Rectal smooth muscle tissue (tissue), 1 donor: ENCODE results near the gene DIS3L.
"Not testable (repeated sequence)": the region's sequence is repeated elsewhere in the genome, so short reads cannot be mapped to it uniquely, and the experiment has no call there.

Source experiments
- H3K27ac ChIP-seq: one replicate; pipeline ENCODE4 v1.7.0; 2013; ENCODE audit warnings: low read depth, low read length, inconsistent platforms
- H3K27me3 ChIP-seq: one replicate; pipeline ENCODE4 v1.7.0; 2013; ENCODE audit warnings: low read length; ENCODE audit not compliant: control insufficient read depth, insufficient read depth
- H3K36me3 ChIP-seq: one replicate; pipeline ENCODE4 v1.7.0; 2013; ENCODE audit warnings: low read length; ENCODE audit not compliant: control insufficient read depth, insufficient read depth
- H3K4me1 ChIP-seq: one replicate; pipeline ENCODE4 v1.7.0; 2013; ENCODE audit warnings: low read length; ENCODE audit not compliant: control insufficient read depth, insufficient read depth
- H3K4me3 ChIP-seq: one replicate; pipeline ENCODE4 v1.7.0; 2013; ENCODE audit warnings: low read length
- H3K9ac ChIP-seq: one replicate; pipeline ENCODE4 v1.7.0; 2013; ENCODE audit warnings: low read length

Gene DIS3L

DNA sequence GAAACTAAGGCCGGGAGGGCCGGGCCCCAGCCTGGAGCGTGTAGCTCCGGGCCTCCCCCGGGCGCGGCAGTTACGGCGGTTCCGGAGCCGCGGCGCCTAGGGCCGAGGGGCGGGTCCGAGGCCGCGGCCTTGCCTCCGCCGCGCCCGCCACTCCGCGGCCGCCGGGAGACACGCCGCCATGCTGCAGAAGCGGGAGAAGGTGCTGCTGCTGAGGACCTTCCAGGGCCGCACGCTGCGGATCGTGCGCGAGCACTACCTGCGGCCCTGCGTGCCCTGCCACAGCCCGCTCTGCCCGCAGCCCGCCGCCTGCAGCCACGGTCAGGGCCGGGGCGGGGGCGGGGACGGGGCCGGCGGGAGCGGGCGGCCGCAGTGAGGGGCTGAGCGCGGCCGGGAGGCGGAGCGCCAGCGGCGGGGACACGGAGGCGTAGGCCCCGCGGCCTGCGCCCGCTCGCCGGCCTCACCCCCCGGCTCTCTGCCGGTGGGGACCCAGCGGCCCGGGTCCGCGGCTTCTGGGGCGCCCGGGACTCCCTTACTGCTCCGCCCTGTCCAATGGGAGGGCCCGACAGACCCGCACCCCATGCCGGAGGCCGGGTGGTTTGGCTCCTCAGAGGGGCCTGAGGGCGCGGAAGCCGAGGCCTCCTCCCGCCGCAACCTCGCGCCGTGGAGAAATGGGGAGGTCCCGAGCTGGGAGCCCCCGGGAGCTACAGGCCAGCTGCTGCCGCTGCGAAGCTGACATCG is at the start of gene DIS3L:
Gene DIS3L, plus strand, starts transcription at position 150 of the 738 bp plus-strand sequence. Its CDS starts 29 bp downstream, at position 179.
- H3K36me3 ChIP-seq, result no peaks in the 10 kb centered on the region
- peaks cover 15% of the 10 kb centered on the region for H3K4me1 ChIP-seq
- H3K27ac ChIP-seq, result peak within 1 kb of the TSS; percentile 90
- H3K27me3 ChIP-seq, result no peaks in the 10 kb centered on the region
- H3K4me3 ChIP-seq, result peak within 1 kb of the TSS; percentile 74
- H3K9ac ChIP-seq, result peak within 1 kb of the TSS; percentile 80

DNA sequence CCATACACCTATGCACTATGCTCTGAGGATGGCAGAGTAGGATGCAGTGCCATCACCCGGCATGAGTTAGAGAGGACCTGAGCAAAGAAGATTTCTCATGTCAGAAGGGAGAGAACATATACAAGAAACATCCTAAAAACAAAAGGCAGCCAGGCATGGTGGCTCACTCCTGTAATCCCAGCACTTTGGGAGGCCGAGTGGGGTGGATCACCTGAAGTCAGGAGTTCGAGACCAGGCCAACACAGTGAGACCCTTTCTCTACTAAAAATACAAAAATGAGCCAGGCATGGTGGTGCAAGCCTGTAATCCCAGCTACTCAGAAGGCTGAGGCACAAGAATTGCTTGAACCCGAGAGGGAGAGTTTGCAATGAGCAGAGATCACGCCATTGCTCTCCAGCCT is 47.5 kb upstream of the DIS3L start:
- H3K27ac ChIP-seq, H3K27me3 ChIP-seq, H3K36me3 ChIP-seq, H3K9ac ChIP-seq, H3K4me3 ChIP-seq, H3K4me1 ChIP-seq: not testable (repeated sequence)

DNA sequence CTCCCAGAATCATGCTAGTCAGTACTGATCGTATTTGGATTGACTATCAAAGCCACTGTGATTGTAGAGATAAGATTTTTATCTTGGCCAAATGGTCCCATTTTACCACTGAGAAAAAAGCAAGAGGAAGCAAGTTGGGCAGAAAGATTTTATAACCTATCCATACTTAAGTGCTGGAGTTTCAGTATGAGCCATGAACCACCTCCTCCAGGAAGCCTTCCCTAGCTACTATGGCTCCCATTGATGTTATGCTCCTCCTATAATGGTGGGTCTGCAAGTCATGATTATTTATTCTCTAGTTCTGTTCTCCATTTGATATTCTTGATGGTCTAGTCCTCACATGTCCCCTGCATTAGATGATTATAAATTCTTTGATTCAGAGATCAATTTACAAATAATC is 46.4 kb upstream of the DIS3L start:
- Histone ChIP-seq H3K4me3 (no peak overlapping the region), H3K4me1 (no peaks in the 10 kb centered on the region), H3K9ac (no peak overlapping the region), H3K27me3 (peaks cover 10% of the 10 kb centered on the region), H3K36me3 (no peaks in the 10 kb centered on the region), H3K27ac (no peak overlapping the region)

DNA sequence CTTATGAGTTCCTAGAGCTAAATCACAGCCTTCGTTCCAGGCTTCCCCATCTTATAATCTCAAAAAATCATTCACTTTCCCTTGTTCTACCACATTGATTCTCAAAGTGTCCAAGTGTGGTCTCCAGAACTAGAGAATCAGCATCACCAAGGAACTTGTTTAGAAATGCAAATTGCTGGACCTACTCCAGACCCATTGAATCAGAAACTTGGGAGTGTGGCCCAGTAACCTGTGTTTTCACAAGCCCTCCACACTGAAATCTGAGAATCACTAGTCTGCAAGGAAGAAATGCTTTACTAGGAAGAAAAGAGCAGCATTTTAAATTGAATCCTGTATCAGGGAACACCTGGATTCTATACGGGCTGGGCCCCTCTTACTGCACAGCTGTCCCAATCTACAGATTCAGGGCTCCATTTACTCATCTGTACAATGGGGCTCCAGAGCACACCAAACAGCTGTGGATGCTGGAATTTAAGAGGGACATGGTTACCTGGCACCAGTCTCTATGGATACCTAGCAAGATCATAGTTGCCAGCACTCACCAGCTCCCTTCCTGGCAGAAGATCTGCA is 43.7 kb upstream of the DIS3L start:
- H3K9ac ChIP-seq, result no peak overlapping the region
- H3K36me3 ChIP-seq, result no peaks in the 10 kb centered on the region
- no peaks in the 10 kb centered on the region for H3K4me1 ChIP-seq
- peaks cover 23% of the 10 kb centered on the region for H3K27me3 ChIP-seq
- H3K4me3 ChIP-seq, result no peak overlapping the region
- no peak overlapping the region for H3K27ac ChIP-seq

DNA sequence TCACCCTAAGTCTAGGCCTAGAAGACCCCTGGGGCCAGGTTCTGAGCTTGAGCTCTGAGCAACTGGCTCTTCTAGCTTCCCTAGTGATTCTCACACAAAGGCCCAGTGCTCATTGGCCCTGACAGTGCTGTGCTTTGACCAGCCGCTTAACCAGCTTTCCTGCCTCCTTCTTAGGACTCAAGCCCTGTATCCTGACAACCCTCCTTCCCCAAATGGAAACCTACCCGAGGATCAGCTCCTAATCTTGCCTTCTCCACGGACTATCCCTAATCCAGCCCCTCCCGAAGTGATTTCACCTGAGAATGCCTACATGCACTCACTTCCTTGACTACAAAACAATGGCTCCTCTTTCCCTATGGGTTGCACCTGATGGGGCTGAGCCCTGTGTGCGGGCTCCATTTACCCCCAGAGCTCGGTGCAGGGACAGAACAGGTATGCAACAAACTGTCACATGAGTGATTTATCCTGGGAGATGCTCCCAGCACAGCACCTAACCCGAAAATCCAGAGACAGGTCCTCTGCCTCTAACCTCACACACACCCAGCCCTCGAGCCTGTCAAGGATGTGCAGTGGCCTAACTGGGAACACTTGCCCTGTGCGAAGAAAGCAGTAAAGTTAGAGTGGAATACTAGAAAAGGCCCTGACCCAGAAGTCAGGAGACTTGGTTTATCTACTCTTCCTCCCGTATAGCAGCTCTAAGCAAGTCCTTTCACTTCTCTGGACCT is 42.1 kb upstream of the DIS3L start:
- Histone ChIP-seq H3K4me3 (no peak overlapping the region), H3K9ac (no peak overlapping the region), H3K27me3 (peaks cover 34% of the 10 kb centered on the region)

DNA sequence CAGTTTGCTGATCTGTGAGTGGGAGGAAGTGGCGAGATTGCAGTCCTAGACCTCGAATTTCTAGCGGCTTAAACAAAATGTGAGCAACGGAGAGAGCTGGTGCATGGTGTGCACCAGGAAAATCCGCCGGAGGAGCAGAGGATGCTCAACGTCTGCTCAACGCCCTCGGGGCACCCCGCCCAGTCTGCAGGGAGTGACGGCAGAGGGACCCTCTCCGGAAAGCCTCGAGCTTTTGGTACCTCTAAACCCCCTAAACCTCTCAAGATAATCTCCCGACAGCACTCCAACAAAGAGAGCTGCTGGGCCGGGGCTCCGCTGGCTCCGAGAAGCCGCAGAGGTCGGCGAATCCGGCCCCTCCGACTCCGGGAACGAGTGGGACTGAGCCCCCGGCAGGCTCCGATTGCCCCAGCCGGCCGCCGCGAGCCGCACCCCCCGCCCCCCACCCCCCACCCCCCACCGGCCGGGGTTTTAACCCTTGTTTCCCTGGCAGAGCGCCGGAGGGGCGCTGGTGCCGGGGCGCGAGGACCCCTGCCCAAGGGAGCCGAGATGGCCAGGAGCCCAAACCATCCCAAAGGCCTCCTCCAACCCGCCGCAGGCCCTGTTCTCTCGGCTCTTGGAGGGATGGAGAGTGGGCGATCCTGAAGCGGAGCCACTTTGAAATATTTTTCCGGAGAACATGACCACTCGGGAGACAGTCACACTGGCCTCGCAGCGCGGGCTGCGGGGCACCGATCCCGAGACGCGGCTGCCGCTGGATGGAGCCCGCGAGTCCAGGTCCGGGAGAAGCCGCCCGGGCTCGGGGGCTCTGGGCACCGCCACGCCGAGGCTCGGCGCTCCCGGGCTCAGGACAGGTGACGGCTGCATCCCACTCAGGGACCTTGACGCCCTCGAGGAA is 41.3 kb upstream of the DIS3L start:
- Histone ChIP-seq H3K36me3 (no peaks in the 10 kb centered on the region), H3K27ac (no peak overlapping the region), H3K4me1 (no peaks in the 10 kb centered on the region), H3K9ac (no peak overlapping the region), H3K27me3 (peaks cover 32% of the 10 kb centered on the region), H3K4me3 (peak overlapping the region; percentile 78)

More for the DNA sequence above, 42.1 kb upstream of the DIS3L start:
- Histone ChIP-seq H3K4me1 (no peaks in the 10 kb centered on the region), H3K36me3 (no peaks in the 10 kb centered on the region), H3K27ac (no peak overlapping the region)

DNA sequence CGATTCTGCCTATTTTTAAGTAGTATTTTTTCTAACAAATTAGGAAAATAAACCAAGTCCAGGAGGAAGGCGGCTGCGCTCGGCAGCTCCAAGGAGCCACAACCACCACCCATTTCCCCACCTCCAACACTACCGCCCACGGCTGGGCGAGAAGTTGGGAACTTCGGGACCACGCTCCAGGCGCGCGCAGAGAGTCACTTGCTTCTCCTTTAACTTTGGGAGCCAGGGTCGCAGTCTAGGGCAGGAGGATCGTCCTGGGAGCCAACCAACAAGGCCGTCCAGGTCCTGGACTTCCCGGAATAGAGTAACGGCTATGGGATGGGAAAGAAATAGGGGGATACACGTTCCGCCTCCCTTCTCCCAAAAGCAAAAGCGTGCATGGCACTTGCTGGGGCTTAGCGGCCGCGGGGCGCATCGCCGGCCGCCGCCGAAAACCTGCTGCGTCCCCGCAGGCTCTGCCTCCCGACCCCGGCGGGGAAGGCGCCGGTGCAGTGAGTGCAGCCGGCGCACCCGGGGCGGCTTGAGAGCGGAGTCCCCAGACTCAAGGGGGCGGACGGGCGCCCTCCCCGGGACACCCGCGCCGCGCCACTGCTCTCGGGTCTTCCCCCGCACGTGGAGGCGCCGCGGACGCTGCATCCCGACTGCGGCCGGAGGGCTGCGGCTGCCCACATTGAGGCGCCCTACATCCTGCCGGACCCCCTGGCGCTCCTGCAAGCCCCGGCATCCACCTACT is 40.5 kb upstream of the DIS3L start:
- peaks cover 32% of the 10 kb centered on the region for H3K27me3 ChIP-seq
- peak overlapping the region; percentile 78 for H3K4me3 ChIP-seq
- no peak overlapping the region for H3K9ac ChIP-seq
- H3K36me3 ChIP-seq, result no peaks in the 10 kb centered on the region
- H3K27ac ChIP-seq, result no peak overlapping the region
- no peaks in the 10 kb centered on the region for H3K4me1 ChIP-seq

DNA sequence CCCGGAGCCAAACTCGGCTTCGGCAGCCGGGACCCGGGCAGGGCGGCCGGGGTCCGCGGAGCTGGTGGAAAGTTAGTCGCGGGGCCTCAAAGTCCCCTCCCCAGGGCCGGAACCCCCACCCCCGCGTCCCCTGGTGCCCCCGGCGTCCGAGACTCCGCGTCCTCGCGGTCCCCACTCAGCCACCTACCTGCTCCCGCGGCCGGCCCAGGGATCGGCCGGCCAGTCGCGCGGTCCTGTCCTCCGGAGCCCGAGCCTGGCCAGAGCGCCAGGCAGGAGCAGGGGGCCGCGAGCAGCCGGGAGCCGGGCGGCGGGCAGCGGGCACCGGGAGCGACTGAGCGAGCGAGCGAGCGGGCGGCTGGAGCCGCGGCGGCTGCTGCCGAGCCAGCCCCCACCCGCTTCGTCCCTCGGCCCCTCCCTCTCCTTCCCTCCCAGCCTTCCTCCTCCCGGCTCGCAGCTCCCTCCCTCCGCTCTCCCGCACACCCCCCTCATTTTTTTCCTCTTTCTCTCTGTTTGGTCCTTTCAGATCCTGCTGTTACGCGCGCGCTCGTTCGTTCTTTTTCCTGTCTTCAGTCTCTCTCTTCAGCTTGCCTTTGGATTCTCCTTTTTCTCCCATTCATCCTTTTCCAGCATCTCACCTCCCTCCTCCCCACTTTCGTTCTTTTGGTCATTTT is 39.8 kb upstream of the DIS3L start, which contains the start of gene MEGF11:
Gene MEGF11, minus strand, starts transcription at position 333 of the 671 bp plus-strand sequence. CDS start 125,347 bp downstream, outside the sequence.
- no peak within 1 kb of the TSS for H3K27ac ChIP-seq
- H3K27me3 ChIP-seq, result peaks cover 32% of the 10 kb centered on the region
- H3K36me3 ChIP-seq, result no peaks in the 10 kb centered on the region
- no peaks in the 10 kb centered on the region for H3K4me1 ChIP-seq
- peak within 1 kb of the TSS; percentile 78 for H3K4me3 ChIP-seq
- H3K9ac ChIP-seq, result no peak within 1 kb of the TSS

DNA sequence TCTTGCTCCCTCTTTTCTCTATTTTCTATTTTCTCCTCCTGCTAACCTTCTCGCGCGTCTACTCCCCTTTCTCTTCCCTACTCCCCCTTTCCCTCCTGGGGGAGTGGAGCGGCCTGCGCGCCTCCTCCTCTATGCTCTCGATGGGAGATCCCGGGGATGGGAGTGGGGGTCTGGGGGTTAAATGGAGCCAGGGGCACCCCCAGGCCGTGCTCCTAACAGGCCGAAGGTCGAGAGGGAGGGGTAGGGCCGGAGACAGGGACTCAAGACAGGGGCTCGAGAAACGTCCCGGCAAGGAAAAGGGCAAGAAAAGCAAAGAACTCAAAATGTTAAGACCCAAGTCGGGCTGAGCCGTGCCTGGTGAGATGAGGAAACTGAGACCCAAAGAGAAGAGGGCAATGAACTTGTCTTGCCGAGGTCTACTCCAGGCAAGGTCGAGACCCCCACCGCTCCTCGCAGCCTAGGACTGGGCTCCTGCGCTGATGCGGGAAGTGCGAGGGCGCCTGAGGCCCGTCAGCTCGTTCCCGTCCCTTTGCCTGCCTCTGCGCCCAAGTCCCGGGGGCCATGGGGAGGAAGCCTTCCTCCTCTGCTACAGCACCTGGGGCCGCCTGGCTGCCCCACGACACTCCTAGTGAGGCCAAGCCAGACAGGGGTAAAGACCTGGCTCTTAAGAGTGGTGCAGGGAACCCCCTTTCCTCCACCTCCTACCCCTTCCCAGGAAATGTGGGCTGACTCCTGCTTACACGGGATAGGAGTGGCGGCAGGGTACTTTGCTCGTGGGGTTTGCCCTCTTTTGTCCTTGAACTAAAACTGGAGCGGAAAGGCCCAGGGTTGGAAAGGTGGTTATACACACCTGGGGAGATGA is 39.0 kb upstream of the DIS3L start:
- H3K9ac ChIP-seq, result no peak overlapping the region

DNA sequence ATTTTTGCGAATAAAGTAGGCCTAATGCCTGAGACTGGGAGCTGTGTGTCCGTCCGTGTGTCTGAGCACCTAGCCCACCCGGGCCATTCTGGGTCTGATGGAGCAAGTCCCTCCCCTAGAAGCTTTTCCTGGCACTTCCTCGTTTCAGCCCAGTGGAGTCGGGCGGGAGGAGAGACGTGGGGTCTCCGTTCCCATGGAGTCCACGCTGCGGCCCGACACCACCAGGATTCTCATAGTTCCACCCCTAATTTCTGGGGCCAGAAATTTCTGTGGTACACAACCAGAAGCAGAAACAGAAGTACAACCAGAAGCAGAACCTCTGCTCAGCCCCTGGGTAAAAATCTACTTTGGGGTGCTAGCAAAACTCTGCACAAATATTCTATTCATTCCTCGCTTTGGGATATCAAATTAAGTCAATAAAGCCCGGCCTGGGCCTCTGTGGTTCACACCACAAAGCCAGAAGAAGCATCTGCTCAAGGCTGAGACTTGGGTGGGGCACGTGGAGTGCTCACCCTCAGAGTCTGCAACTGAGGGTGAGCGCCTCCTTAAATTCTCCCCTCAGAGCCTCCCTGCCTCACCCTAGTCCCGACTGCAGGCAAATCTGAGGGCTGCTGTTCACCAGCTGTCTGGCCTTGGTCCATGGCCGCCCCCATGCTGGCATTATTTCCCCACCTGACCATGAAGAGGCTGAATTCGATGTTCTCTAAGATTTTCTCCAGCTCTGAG is 38.3 kb upstream of the DIS3L start:
- H3K27ac ChIP-seq, result no peak overlapping the region

More for the DNA sequence above, 39.0 kb upstream of the DIS3L start:
- no peaks in the 10 kb centered on the region for H3K36me3 ChIP-seq
- peaks cover 32% of the 10 kb centered on the region for H3K27me3 ChIP-seq
- H3K27ac ChIP-seq, result no peak overlapping the region
- peak overlapping the region; percentile 48 for H3K4me3 ChIP-seq
- H3K4me1 ChIP-seq, result no peaks in the 10 kb centered on the region

More for the DNA sequence above, 38.3 kb upstream of the DIS3L start:
- H3K9ac ChIP-seq, result no peak overlapping the region
- H3K4me3 ChIP-seq, result no peak overlapping the region
- no peaks in the 10 kb centered on the region for H3K36me3 ChIP-seq
- H3K27me3 ChIP-seq, result peaks cover 32% of the 10 kb centered on the region
- no peaks in the 10 kb centered on the region for H3K4me1 ChIP-seq
